ENCODE results near the gene IL17D. TPM values are rescaled to one million over a fixed set of nuclear protein-coding genes. Genes with fewer than 3 reads are reported as not detected.
"Not testable (repeated sequence)": the region's sequence is repeated elsewhere in the genome, so short reads cannot be mapped to it uniquely, and the experiment has no call there.

IL17D gene
- total and polyA plus RNA-seq, 3 donors from 2014 or later, result 1.6 to 5.3 (median 4.8) TPM

- TF ChIP-seq CTCF (IDR thresholded peaks at IDR 0.05), result no peak
- no peaks in the 10 kb centered on the region for H3K27me3 ChIP-seq
- WGBS, 2 donors, result 69 to 89% methylated on average over 5 of the region's 5 CpGs
- no peaks in the 10 kb centered on the region for H3K9me3 ChIP-seq
- H3K4me1 ChIP-seq, result no peaks in the 10 kb centered on the region
- H3K27ac ChIP-seq, result no peak overlapping the region
- no peak for DNase-seq
- no peak overlapping the region for H3K4me3 ChIP-seq
- intact Hi-C loops (cut with DNase I; ENCODE audit: low total_unique reads), result no loop called here
- H3K36me3 ChIP-seq (ENCODE audit: low read depth, missing control alignments), result no peaks in the 10 kb centered on the region
These were observed 29.8 kb upstream of the IL17D start for GRCh38 chr13:20673715-20674114.

- intact Hi-C loops (cut with DNase I; ENCODE audit: low total_unique reads), result no loop called here
- H3K27ac ChIP-seq, result no peak overlapping the region
- no peak for DNase-seq
- TF ChIP-seq POLR2A (IDR thresholded peaks at IDR 0.05) (no peak), CTCF (IDR thresholded peaks at IDR 0.05) (no peak)
- H3K36me3 ChIP-seq (ENCODE audit: low read depth, missing control alignments), result no peaks in the 10 kb centered on the region
- H3K27me3 ChIP-seq, result no peaks in the 10 kb centered on the region
- no peak overlapping the region for H3K4me3 ChIP-seq
- 92 to 93% methylated on average over 2 of the region's 2 CpGs for WGBS, 2 donors
- H3K9me3 ChIP-seq, result no peaks in the 10 kb centered on the region
- no peaks in the 10 kb centered on the region for H3K4me1 ChIP-seq
These were observed 27.3 kb upstream of the IL17D start for GRCh38 chr13:20676213-20676612.

DNA sequence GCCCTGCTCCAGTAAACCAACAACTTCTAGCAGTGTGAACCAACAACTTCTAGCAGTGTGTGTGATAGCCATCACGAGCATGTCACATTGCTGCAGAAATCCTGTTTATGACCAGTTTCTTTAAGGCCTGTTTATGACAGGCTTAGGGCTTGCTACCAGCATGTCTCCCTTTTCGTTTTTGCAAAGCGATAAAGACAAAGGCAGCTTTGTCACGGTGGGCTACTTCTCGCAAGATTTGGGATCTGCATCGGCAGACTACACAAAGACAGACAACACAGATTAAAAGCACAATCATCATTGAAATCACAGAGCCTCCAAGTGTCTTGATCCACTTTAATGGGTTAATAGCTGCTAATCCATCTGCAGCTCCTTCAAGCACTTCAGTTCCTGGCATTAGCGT is 24.9 kb upstream of the IL17D start:
- intact Hi-C loops (cut with DNase I; ENCODE audit: low total_unique reads); H3K4me3 ChIP-seq; H3K27ac ChIP-seq; DNase-seq; H3K27me3 ChIP-seq; H3K4me1 ChIP-seq; H3K9me3 ChIP-seq; H3K36me3 ChIP-seq (ENCODE audit: low read depth, missing control alignments): not testable (repeated sequence)
- 58 to 87% methylated on average over 7 of the region's 7 CpGs for WGBS, 2 donors

DNA sequence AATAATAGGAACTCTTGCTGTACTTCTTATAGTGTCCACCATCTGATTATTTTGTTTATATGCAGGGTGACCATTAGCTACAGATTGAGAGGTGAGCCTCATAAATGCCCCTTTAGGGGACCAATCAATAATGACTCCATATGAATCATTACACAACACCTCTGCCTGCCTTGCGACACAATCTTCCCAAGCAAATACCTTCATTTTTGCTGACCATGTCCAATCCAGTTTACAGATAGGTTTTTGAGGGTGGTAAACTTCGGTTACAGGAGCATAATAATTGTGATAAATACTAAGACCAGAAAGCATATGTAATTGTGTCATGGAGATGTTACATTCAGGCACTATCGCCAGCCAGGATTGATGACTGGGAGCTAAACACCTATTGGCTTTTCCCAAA is 23.6 kb upstream of the IL17D start:
- intact Hi-C loops (cut with DNase I; ENCODE audit: low total_unique reads), result no loop called here
- DNase-seq, result no peak
- Histone ChIP-seq H3K4me3 (no peak overlapping the region), H3K36me3 (ENCODE audit: low read depth, missing control alignments) (no peaks in the 10 kb centered on the region), H3K27me3 (no peaks in the 10 kb centered on the region), H3K27ac (no peak overlapping the region), H3K9me3 (no peaks in the 10 kb centered on the region), H3K4me1 (no peaks in the 10 kb centered on the region)
- WGBS, 2 donors, result 63 to 84% methylated on average over 3 of the region's 3 CpGs
- TF ChIP-seq CTCF (IDR thresholded peaks at IDR 0.05), result no peak
- no peak for TF ChIP-seq POLR2A (IDR thresholded peaks at IDR 0.05)

- WGBS, 2 donors, result 93 to 95% methylated on average over 10 of the region's 10 CpGs
- no peaks in the 10 kb centered on the region for H3K4me1 ChIP-seq
- H3K27me3 ChIP-seq, result no peaks in the 10 kb centered on the region
- no peak overlapping the region for H3K27ac ChIP-seq
- no peak for DNase-seq
- no peaks in the 10 kb centered on the region for H3K9me3 ChIP-seq
- H3K4me3 ChIP-seq, result no peak overlapping the region
- no peaks in the 10 kb centered on the region for H3K36me3 ChIP-seq (ENCODE audit: low read depth, missing control alignments)
- no peak for TF ChIP-seq CTCF (IDR thresholded peaks at IDR 0.05)
- no peak for TF ChIP-seq POLR2A (IDR thresholded peaks at IDR 0.05)
- intact Hi-C loops (cut with DNase I; ENCODE audit: low total_unique reads), result no loop called here
These were observed 23.0 kb upstream of the IL17D start for GRCh38 chr13:20680416-20681080.

DNA sequence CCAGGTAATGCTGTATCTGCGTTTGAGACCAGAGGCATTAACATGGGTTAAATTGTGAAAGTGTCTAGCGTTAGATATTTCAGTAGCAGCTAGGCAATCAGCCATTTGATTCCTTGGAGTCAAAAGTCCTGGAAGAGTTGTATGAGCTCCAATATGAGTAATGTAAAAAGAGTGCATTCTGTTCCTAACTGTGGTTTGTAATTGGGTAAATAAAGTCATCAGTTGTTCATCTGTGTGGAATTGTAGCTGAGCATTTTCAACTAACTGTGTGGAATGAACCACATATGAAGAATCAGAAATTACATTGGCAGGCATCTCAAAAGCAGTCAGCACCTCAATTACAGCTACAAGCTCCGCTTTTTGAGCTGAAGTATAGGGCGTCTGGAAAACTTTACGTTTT is 22.0 kb upstream of the IL17D start:
- DNase-seq; H3K27ac ChIP-seq; intact Hi-C loops (cut with DNase I; ENCODE audit: low total_unique reads); H3K36me3 ChIP-seq (ENCODE audit: low read depth, missing control alignments); H3K4me3 ChIP-seq; H3K4me1 ChIP-seq; H3K9me3 ChIP-seq; H3K27me3 ChIP-seq: not testable (repeated sequence)
- 50 to 84% methylated on average over 5 of the region's 5 CpGs for WGBS, 2 donors
